Measurements from ENCODE around the gene PDE6D.

Gene PDE6D

DNA sequence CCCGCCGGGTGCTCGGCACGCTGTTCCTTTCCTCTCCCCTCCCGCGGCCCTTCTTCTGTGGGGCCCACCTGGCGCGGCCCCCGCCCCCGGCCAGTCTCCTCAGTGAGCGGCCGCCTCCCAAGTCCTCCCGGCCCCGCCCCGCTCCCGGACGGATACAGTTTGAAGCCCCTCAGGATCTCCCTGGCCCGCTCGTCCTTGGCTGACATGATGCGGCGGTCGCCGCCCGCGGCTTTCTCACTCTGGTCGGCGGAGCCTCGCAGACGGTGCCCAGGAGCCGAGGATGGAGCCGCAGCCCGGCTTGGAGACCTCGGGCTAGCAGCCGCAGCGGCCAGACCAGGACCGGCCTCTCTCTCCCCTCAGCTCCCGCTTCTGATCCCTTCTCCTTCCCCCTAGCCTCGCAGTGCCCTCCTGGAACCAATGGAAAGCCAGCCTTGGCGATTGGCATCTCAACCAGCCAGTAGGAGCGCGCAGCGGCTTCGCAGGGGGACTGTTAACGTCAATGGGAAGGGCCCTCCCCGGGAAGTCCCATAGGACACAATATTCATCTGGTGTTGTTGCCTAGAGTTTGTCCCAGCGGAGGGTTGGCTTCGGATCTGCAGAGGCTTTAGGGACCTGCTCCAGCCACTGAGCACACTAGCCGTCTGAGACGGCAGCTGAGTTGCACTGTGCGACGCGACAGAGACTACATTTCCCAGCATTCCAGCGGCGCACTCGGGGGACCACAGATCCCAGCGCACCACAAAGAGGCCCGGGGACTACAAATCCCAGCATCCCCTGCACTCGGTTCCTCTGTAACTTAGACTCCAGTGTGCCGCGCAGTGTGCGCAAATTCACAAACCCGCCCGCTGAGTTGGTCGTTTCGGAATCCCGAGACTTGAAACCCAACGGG is at the start of gene PDE6D:
PDE6D (minus strand) TSS at position 374 of the 889 bp plus-strand sequence; CDS start at position 206, 168 bp downstream.
- DNase-seq: peak; percentile 92 to 97

DNA sequence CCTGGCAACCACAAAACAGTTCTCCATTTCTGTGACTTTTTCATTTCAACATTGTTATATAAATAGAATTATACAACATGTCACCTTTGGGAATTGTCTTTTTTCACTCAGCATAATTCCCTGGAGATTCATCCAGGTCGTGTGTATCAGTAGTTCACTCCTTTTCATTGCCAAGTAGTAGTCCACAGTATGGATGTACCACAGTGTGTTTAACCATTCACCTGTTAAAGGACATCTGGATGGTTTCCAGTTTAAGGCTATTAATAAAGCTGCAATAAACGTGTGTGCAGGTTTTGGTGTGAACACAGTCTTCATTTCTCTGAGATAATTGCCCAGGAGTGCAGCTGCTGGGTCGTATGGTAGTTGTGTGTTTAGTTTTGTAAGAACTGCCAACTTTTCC is 40.8 kb upstream of the PDE6D start:
- DNase-seq: no peak

DNA sequence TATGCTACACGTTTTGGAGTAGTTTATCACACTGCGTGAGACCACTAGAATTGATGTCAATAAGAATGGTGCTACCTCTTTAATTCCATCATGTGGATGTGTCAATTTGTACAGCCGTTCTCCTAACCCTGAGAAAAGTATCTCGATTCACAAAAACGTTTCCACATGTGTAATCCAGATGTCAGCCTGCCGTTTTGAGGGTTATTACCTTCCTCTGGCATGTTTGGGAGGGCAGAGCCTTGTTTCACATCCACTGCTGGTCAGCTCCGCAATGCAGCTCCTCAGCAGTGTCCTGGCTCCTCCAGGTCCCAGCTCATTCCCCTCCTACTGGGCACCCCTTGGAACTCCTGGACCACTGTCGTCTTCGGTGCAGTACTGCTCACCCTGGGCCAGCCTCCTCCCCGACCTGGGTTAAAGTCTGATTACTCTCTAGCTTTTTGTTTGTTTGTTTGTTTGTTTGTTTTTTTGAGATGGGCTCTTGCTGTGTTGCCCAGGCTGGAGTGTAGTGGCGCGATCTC is 39.8 kb upstream of the PDE6D start:
- DNase-seq: no peak

DNA sequence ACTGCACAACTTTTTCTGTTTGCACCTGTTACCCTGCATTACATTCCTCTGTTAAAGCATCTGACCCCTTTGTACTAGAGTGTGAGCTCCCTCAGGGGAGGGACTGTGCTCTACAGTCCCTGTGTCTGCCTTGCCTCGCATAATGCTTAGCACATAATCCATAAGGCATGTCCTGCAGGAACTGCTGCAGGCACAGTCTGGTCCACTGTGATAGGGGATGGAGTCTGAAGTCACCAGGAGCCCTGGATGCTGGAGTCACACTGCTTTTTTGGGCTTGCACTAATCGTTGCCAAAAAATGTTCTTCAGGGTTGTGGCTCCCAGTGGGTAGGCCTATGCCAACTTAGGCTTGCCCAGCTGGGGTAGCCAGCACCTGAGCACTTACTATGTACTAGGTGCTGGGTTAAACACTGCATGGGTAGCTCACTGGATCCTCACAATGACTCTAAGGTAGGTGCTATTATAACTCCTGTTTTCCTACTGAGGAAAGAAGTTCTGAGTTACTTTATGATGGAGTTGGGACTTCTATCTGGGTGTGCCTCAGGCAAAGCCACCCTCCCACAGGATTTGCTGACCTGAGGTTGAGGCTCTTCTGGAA is 38.5 kb upstream of the PDE6D start:
- DNase-seq: no peak

DNA sequence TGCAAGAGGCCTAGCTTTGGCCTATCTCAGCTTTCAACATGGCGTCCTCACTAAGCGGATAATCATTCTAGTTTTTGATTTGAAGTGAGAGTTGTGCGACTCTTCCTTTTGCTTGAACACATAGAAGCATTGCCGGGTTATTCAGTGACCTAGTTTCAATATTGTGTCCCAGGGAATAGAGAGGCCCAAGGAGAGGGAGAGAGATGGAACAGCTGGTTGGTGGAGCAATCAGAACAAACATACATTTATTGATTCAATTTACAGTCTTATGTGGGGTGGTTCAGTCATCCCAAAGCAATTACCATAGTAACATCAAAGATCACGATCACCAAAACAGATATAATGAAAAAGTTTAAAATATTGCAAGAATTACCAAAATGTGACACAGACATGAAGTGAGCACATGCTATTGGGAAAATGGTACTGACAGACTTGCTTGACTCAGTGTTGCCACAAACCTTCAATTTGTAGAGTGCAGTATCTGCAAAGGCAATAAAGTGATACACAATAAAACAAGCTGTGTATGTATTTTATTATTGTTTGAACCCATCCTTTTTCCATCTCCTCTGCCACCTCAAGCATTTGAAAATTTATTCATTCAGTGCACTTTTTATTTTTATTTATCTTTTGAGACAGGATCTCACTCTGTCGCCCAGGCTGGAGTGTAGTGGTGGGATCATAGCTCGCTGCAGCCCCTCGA is 35.4 kb upstream of the PDE6D start:
- DNase-seq: no peak

DNA sequence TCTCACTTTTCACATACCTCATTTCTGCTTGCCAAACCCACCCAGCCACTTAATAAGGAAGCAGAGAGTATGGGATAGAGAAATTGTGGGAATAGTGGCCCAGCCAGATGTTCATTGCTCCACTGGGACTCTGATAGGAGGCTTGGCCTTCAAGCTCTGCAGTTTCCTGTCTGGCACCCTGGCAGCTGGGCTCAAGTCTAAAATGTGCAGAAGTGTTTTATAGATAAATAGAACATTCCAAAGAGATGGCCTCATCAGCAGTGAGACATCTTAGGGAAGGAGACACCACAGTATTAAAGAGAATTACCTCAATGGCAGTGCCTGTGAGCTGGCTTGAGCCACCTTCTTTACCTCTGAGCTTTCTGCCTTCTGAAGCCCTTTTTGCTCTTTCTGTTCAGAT is 29.8 kb upstream of the PDE6D start:
- no peak for DNase-seq

DNA sequence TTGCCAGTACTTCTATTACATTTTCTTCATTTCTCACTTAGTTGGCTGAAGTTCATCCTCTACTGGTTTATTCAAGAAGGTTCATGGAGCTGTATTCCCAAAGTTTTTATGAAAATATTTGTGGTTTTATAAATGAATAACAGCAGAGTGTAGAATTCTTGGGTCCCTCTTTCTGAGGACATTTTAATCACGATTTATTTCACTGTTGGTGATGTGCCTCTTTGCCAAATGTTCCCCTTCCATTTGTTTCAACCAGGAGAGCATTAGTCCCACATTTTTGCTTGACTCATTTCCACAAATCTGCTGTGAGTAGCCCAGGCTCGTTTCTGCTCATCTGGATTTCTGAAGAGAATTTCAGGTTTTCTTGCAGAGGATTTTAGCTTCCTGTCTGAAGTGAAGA is 25.9 kb upstream of the PDE6D start:
- no peak for DNase-seq

DNA sequence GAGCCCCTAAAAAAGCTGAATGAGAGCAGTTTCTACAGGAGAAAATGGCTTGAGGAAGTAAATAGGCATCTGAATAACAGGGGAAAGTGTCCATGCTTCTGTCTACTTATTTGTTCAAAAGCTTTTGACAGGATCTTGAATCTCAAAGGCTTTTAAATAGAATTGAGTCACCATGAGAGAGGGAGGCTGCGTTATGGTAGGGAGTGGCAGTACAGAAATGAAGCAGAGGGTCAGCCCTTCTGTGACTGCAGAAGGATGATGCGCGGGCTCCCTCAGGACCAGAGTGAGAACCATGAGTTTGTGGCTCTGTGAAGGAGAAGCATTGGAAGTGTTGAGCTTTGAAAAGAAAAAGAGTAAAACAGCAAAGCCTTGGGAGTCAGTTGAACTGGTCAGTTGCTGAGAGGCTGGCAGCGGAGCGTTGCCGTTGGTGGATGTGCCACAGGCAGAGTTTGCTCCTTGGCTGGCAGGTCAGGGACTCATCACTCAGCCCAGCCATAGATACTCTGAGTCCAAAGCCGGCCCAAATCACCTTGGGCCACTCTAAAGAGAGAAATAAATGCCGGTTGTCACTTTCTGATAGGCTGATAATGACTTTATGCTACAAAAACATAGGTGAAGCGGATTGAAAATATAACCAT is 22.5 kb upstream of the PDE6D start:
- no peak for DNase-seq

DNA sequence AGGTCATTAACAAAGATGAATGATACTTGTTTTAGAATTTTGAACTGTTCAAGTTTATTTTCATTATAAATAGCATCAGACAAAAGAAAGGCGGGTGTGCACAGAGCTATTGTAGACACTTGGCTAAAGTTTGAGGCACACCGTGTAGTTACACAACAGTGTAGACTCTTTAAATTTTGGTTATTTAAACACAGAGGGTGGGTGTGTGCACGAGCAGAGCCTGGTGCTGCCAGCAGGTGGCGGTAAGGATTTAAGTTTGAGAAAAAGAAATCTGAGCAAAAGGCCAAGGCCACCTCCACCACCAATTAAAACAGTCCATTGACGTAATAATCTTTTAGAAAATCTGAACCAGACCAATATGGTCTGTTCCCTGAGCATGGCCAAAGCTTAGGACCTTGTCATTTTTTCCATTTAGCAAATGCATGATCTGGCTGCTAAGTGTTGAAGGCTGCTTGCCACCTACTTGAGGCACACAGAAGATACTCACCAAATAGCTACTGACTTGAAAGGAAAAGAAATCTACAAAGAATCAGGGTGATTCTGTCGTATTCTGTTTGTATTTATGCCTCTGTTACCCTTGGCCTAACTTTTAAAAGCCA is 19.5 kb upstream of the PDE6D start:
- DNase-seq: peak in 1 of 2 donors; percentile 41

DNA sequence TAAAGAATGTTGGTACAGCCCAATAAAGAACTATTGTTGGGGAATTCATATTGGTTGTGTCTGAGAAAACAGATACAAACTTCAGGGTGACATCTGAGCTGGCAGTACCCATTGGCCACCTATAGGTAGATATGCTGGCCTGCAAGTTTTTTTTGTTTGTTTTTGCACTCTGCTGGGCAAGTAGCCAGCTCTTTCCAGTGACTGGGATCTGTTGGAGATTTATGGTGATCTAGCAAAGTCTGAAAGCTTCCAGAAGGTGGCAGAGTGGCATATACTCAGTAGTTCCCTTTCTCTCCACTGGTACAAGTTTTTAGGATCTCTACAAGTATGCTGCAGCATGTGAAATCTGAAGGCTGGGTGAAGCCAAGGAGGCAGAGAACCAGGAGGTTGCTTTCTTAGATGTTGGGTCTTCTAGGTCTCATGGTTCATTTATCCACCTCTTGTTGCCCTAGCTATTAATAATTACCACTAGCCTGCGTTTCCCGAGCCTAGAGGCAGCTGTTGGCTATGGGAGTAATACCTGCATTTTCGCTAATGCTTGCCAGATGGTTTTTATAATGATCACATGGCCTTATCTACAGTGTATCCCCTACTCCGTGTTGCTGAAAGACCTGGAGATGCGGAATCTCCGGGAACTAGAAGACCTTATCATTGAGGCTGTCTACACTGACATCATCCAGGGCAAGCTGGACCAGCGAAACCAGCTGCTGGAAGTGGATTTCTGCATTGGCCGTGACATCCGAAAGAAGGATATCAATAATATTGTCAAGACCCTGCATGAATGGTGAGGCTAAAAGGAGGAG is 14.6 kb upstream of the PDE6D start:
- DNase-seq: no peak

DNA sequence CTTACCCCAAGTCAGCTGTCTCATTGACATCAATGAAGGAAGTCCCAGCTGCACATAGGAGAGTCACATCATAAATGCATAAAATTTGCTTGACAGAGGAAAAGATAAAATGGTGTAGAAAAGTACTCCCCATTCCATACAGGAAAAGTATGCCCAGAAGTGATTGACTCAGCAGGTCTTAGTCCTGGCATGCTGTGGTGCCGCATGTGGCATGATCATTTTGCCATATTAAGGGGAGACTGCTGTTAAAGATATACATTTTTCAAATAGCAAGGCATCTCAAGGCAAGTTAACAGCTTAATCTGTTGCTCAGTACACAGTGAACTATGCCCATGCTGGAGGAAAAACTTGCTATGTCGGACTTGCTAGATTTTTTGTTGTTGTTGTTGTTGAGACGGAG is 13.3 kb upstream of the PDE6D start:
- DNase-seq: no peak

DNA sequence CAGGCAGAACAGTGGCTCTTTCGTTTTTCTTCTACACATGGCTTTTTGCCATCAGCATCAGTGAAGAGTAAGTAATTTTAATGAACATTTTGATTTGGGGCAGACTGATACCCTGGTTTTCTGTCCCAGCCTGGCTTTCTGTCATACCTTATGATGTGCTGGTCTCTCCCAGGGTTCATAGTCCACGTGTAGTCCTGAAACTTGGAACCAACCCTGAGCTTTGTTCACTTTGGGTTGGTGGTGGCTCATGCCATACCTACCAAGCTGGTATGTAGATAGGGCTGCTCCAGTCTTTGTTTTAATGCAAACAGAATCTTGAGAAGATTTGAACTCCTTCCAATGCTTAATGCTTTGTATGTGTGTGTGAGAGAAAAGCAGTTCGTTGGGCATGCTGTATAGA is 10.0 kb upstream of the PDE6D start:
- no peak for DNase-seq

DNA sequence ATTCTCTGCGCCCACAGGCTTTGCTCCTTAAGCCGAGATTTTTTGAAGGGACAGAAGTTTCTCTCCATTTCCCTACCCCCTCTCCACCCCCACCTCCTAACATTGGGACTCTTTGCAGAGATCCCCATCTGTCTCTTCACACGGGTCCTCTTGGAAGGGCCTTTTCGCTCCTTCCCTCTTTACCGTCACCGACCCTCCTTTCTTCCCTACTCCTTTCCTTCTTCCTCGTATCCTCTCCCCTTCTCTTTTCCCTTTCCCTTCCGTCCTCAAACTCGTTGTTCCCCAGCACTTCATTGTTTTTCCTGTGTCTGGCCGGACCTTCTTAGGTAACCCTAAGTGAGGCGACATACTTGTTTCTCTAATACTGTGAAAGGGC is 5.8 kb upstream of the PDE6D start:
- DNase-seq: no peak

DNA sequence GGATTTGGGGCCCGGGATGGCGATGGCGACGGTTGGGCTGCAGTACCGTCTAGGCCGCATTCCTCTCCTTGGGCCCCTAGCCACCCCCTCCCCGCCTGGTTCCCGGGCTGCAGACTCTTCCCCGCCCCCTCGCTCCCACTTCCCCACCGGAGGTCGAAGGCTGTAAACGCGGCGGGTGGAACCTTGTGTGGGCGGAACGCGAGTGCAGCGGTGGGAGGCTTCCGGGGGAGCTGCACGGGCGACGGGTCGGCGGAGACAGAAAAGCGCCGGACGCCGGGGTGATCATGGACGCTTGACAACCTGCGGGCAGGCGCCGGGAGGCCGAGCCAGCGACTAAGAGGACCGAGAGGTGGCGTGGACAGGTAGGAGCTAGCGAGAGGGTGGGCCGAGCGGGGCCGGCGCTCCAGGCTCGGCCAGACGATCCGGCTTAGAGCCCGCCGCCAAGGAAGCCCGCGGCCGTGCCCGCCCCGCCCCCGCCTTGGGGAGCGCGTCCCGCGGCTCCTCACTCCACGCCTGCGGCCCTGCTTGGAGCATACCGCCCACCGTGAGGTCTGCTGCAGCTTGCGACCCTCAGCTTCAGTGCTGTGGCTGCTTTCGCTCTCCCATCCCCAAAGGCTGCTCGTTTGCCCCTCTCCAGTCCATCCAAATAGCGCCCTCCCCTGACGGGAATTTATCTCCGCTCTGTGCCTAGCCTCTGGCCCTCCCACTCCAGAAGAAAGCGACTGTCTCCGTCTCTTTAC is 5.3 kb upstream of the PDE6D start, which contains the start of gene COPS7B:
COPS7B (plus strand) TSS at position 269 of the 740 bp plus-strand sequence. CDS start 2,126 bp downstream, outside the sequence.
- peak; percentile 68 to 85 for DNase-seq

DNA sequence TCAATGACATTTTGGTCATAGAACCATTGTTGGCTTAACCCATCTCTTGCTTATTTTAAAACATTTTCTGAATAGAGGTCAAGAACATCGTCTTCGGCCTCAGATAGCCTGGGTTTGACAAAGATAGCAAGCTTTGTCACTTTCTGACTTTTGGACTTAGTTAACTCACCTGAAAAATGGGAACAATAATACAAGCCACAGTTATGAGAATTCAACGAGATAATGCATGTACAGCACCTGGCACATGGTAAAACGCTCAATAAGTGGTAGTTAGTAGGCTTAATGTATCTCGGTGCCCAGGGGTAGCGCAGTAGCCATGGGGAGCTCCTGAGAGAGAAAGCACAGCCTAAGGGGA is 4.7 kb upstream of the PDE6D start:
- no peak for DNase-seq

DNA sequence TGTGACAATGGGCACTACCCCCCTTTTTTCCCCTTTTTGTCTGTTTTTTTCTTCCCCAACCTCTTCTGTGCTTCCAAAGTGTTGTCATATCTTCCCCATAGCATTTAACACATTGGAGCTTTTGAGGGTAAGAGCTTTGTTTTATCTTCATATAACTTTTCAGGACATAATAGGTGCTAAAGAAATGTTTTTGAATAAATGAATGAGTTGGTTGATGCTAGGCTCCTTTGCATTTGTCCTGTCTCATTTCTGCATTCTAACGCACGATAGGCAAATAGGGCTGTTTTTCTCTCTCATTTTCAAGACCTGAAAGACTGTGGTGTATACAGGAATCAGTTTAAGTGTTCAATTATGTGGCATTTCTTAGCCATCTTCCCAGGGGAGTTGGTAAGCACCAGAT is 4.3 kb upstream of the PDE6D start:
- no peak for DNase-seq

DNA sequence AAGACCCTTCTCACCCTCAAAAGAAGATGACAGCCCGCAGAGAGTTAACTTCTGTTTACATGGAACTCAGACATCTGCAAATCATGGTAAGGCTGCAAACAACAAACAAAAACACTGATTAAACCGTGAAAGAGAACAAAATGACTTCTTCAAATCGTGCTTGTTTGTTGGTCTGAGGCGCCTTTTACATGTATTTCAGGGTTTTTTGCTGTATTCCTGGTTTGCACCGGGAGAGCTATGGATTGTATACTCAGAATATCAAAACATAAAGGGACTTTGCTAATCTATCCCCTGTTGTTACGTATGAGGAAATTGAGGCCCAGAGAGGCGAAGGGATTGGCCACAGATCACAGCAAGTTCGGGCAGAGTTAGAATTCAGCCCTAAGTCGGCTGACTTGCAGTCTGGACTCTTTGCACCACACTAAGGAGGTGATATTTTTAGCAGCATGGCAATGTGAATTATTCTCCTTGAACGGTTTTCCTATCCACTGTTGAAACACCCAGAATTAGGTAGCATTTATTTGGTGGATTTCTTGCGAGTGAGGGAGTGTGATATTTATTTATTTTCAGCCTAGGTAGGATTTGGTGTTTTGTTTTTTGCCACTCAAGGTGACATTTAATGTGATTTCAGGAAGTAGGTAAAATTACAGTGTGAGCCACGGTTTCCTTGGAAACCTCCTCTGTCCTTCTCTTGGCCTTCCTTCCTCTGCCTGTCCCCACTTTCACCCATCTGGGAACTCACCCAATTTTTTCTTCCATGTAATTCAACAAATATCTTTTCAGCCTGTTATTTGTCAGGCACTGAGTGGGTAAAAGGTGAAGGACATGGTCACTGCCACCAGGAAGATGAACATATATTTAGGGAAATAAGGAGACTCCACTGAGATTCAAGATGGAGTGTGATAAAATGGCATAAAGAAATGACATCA is 980 bp upstream of the PDE6D start:
- DNase-seq: peak; percentile 5 to 36

DNA sequence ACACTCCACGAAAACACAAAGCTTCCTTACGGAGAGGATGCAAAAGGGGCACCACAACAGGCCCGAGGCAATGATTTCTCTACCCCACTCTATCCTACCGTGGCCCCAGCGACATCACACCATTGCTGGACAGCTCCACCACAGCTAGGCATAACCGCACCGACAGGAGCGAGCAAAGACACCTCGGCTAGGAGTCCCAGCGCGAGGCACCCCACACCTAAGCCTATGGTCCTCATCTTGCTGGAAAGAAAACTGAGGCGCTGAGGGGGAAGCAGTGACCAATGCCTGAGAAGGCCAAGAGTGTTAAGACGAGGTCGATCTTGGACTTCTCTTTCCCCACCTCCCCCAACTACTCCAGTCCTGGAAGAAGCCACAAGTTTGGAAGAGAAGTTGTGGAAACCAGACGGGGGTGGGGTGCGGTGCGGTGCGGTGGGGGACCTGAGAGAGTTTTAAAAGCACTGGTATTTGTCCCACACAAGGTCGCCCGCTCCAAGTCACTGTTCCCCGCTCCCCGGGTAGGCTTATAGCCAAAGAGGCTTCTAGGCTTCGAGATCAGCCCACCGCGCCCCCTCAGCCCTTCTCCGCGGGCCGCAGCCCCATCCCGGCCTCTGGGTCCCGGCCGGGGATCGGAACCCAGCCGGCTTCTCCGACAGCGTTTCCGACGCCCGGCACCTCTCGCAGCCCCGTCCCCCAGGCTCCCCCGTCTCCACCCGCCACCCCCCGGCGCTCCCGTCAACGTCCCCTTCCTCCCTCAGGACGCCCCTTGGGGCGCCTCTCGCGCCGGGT is 766 bp downstream of the PDE6D start:
- no peak for DNase-seq

Measured in CD4-positive, alpha-beta T cell treated with Interferon alpha-2 for 1 hour (primary cell).